HG03575 (cell line): ENCODE data around the gene ASB1.

ENCODE experiments used
- ATAC-seq: cut with Tn5 transposase; IDR thresholded peaks from one replicate; pipeline ENCODE4 v1.9.1; 2021; ENCODE audit not compliant: unreplicated experiment, insufficient number of reproducible peaks, low FRiP score; ENCODE audit errors: extremely low read depth

The ASB1 gene

DNA sequence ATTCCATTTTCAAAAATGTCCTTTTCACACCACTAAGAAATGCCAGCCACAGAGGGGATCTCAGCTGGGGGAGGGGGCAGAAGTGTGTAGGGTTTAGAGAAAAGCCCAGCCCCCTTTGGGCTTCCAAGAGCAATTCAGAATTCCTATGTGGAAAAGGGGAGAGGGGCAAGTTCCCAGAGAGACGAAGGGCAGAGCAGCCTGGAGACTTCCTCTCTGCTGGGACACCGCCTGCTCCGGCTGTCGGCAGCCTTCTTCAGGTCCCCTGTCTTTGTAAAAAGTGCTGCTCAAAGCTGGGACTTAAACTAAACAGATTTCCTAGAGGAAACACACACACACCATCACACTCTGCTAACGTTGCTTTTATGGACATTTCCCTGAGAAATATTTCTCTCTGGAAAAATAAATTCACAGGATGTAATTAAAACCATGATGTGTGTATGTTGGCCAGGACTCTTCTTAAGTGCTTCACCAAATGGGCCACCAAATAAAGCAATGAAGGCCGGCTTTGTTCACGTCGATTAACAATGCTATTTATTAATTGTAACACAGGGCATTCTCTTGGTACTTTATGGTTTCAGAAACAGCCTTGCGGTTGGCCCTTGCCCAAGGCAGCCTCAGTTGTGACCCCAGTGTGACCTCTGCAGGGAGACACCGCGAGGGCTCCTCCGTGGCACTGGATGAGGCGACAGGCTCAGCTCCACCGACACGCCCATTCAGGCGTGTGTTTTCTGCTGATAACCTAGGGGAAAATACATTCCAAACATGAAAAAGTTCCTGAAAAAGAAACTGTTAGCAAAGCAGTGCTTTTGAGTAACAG, 5.6 kb upstream of the ASB1 start:
- no peak for ATAC-seq

DNA sequence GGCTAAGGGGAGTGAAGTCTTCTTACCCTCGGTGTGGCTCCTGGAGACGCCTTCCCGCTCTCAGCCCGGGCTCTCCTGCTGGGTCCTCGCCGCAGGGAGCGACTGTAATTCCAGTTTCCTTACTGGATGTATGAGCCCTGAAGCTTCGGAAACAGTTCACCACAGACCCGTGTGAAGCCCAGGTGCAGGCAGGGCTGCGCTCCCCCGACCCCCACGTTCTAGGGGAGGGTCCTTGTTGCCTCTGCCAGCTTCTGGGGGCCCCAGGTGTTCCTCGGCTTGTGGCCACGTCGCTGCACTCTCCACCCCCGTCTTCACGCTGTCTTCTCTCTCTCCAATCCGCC, 5.1 kb upstream of the ASB1 start:
- no peak for ATAC-seq

DNA sequence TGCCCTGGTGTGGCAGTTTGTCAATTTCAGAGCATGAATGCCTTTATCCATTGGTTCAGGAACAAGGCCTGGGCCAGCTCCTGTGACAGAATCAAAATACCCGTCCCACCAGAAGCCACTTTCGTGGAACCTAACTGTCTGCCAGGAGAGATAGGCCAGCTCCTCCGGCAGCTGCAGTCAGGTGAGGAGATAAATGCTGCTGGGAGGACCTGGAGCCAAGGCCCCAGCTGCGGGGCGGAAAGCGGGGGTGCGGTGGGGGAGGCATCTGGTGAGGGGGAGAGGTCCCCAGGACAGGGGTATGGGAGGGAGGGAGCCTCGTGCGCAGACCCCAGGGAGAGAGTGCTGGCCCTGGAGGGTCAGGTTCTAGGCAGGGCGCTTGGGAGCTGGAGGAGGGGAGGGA, 4.4 kb upstream of the ASB1 start:
- no peak for ATAC-seq

DNA sequence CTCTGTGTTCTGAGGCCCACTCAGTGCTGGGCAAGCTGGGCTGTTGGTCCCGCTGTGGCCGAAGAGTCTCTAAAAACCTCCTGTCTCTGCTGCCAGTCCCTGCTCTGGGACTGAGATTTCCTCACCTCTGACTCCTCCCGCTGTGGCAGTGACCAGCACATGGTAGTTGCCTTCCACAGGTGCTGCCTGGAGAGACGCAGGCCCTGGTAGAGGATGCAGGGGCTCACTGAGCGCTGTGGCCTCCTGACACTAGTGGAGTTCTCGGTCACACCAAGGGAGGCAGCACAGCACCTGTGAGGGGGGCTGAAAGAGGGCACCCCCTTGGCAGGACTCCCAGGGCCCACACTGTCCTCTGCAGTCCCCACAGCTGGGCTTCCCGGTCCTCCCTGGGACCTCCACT, 3.8 kb upstream of the ASB1 start:
- no peak for ATAC-seq

DNA sequence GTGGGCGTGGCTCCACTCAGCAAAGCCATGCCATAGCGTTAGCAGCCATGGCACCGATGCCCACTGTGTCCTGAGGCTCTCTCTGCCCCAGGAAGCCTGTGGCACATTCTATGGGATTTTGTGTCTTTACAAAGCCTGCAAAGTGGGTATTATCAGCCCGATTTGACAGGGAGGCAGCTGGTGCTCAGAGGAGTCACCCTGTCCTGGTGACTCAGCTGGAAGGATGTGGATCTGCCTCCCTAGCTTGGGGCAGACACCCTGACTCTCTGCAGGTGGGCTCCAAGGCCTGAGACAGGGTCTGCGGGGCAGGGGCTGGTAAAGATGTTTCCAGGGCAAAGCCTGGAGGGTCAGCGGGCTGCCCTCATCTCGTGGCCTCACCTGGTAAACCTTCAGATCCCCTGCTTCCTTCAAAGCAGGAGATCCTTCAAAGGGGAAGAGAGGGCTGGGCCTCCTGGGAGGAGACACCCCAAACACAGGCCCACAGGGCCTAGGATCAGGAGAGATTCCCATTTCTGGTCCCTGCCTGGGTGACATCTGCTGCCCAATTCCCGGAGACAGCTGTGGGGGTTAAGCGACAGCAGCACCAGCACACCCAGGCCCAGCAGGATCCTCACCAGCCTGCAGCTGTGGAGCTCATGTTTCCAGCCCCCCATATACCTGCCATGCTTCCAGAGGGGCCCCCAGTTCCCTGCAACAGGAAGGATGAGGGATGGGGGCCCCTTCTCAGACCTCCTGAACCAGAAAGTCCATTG, 3.0 kb upstream of the ASB1 start:
- no peak for ATAC-seq

DNA sequence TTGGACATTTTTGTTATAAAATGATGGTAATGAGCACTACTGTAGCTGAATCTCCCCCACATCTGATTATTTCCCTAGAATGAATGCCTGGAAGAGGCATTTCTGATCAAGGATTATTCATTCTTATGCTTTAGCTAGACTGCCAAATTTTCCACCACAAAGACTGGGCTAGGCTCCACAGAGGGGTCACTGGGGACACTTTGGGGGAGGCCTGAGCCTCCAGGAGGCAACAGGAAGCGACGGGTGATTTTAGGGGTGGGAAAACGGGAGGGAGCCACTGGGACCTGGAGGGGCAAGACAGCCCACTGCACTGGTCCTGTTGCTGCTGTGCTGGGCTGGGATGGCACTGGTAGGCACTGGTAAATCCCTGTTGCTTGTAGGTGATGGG, 2.4 kb upstream of the ASB1 start:
- ATAC-seq, result no peak

DNA sequence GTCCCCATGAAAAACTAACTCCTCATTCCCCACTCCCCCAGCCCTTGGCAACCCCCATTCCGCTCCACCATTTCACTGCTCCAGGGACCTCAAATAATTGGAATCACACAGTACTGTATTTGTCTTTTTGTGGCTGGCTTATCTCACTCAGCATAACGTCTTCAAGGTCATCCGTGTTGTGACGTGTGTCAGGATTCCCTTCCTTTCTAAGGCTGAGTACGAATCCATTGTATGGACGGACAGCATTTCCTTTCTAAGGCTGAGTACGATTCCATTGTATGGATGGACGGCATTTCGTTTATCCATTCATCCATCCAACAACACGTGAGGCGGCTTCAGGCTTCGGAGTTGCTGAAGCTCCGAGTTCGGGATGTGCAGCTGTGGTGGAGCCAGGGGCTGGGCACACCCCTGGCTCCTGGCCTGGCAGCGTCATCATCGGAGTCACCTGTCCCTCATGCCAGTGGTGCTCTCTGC, 1.2 kb upstream of the ASB1 start:
- ATAC-seq, result no peak

DNA sequence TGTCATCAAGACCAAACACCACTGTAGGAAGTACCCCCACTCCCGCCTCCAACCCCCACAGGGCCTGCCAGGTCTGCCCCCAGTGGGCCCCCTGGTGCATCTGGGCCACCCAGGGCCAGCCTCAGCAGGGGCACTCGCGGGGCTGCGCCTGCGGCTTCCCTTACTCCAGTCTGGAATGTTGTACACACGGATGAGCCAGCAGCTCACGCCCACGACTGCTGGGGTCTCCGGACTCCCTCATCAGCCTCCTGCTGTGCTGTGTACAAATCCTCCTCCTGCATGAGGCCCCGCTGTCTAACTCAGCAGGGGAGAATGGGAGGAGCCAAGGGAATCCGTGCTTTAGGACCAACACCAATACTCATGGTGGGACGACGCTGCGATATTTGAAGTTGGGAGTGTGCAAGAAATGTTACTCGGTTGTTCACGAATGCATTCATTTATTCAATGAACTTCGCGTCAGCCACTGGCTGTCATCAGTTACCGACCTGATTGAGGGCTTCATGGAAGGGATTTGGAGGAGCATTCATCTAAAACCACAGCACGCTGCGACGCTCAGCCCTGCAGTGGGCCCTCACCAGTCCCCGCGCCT, 654 bp upstream of the ASB1 start:
- no peak for ATAC-seq

DNA sequence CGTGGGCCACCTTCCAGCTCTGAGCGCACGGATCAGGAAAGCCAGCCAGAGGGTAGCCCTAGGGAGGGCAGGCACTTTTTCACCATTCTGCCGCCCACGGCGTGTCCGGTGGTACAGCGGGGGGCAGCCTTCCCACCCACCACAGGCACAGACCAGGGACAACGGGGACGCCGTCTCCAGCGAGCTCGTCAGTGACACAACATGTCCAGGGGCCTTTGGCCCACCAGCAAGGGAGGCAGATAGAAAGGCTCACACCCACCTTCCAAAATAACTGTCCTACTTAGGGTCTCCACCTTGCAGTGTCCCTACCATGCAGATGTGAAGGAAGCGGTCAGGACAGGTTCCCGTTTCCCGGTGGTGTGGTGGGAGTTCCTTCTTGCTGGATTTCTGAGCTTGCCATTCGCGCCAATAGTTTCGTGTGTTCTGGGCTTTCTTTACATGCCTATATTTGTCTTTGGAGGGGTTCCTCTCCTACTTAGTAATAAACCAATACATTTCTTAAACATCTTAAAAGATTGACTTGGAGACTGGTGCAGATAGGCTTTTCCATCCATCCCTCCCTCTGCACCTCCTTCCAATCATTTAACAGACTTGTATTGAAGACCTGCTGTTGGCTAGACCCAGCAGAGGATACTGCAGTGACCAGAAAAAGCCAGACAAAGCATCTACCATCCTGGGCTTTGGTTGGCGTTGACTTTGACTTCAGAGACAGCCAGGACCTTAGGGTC, 872 bp downstream of the ASB1 start:
- ATAC-seq, result no peak

DNA sequence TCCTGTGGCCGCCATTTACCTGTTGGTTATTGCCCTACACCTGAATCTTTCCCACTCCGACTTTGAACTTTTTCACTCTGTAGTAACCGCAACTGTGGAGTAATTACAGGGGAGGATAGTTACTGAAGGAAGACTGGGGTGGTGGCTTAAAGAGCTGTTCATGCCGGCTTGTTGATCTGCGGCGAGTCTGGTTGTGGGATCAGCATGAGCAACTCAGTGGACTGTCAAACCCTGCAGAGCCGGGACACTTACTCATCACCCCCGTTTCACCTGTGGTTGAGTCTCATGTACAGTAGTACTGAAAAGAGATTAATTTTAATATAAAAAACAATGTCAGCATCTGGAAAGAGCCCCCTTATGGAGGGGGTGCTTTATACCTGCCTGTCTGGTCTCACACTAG, 2.1 kb downstream of the ASB1 start:
- no peak for ATAC-seq

DNA sequence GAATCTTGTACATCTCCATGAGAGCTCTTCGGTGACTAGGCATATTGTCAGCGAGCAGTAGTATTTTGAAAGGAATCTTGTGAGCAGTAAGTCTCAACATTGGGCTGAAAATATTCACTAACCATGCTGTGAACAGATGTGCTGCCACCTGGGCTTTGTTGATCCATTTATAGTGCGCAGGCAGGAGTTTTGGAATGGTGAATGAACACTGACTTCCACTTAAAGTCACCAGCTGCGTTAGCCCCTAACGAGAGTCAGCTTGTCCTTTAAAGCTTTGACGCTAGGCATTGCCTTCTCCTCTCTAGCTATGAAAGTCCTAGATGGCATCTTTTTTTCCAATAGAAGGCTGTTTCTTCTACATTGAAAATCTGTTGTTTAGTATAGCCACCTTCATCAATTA, 4.1 kb downstream of the ASB1 start:
- no peak for ATAC-seq

DNA sequence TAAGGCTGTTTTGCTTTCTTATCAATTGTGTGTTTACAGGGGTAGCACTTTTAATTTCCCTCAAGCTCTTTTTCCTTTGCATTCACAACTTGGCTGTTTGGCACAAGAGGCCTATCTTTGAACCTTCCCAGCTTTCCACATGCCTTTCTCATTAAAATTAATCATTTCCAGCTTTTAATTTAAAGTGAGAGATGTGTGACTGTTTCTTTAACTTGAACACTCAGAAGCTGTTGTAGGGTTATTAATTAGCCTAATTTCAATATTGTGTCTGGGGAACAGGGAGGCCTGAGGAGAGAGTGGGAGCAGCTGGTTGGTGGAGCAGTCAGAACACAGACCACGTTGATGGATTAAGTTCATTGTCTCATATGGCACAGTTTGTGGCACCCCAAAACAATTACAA, 4.7 kb downstream of the ASB1 start:
- no peak for ATAC-seq

DNA sequence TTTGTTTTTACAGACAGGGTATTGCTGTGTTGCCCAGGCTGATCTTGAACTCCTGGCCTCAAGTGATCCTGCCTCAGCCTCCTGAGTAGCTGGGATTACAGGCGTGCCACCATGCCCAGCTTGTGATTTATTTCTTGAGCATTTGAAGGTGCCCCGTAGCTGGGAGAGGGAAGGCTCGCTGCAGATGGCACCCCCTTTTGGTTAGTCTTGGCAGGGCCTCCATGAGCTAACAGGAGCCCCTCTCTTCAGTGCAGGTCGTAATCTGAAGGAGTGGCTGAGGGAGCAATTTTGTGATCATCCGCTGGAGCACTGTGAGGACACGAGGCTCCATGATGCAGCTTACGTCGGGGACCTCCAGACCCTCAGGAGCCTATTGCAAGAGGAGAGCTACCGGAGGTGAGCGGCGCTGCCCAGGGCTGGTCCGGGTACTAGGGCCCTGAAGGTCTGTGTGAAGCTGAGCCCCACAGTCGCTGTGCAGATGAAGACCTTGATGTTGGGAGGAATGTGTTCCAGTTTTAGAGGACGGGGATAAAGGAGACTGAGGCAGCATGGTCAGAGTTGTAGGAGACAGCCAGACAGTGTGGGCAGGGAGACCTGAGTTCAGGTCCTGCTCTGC, 6.7 kb downstream of the ASB1 start:
- ATAC-seq, result no peak

DNA sequence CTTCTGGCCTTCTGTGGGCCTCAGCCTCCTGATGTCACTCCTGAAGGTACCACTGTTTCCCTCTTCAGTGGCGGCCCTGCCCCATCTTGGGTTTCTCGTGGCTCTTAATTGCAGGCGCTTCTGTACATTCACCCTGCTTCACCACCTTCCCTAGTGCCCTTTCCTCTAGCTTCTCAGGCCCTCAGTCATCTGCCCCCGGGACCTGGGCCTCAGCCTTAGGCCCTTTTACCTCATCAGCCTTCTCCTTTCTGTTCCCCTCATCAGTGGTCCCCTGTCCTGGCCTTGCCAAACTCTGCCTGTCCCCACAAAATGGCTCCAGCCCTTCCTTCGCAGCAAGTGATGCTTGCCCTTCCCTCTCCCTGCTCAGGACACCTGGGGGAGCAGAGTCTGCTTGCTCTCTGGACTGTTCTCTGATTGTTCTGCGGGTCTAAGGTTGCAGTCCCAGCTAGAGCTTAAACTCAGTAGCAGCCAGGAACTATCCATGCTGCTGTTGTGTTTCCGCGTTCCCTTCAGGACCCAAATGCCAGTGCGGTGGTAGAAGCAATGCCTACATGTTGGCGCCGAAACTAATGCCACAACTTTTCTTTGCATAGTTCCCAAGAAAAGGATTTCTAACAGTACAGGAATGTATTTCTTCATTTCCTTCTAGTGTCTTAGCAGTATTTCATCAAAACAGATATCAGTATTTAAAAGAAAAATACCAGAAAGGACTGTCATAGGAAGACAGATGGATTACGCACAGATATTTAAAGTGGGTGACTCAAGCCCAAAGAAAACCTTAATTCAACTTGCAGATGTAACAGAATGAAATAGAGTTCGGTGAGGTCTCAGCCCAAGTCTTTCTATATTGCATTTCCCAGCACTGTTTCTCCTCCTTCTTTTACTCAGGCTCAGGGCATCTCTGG, 7.5 kb downstream of the ASB1 start:
- no peak for ATAC-seq

DNA sequence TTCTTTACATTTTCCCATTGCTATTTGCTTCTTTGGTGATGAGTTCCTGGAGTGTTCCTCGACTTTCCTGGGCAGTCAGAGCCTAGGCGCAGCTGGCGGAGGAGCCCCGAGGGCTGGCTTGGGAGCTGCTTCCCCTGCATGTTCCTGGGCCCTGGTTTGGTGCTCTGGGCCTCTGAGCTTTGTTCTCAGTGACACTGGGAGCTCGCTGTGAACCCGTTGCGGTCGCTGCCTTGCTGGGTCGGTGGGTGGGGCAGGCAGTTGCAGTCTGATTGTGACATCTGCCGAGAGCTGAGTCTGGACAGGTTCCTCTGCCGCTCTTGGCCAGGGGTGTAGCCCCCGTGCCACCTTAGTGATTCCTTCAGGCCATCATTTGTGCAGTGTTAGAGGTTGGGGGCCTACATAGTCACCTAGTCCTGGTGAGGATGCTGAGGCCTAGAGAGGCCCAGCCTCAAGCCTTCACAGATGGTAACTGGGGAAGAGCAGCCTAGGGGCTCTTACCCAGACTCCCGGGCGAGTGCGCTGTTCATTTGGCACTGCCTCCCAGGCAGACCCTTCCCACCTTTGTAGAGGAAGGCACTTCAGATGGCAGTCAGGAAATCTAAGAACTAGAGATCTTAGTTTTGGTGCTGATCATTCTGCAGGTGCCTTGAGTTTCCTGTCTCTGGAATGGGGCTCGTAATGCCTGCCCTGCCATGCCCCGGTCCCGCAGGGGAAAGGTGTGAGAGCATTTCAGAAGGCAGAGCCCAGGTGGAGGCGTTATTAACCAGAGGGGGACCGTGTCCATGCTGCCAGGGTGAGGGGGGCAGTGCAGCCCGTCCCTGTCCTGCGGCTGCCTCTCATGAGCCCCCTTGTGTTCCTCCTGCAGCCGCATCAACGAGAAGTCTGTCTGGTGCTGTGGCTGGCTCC, 8.4 kb downstream of the ASB1 start:
- ATAC-seq, result no peak

DNA sequence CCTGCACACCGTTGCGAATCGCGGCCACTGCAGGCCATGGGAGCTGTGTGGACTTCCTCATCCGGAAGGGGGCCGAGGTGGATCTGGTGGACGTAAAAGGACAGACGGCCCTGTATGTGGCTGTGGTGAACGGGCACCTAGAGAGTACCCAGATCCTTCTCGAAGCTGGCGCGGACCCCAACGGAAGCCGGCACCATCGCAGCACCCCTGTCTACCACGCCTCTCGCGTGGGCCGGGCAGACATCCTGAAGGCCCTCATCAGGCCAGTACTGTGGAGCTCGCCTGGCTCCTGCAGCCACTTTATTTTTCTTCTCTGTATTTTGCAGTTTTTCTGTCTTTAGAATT, 9.0 kb downstream of the ASB1 start:
- no peak for ATAC-seq
